Activated naive CD4-positive, alpha-beta T cell treated with anti-CD3 and anti-CD28 coated beads, Interleukin-2, amount 10 ng/mL, durations not matched to agents 7 days and 5 days (primary cell): ENCODE data around the gene EBLN1.

ENCODE experiments used
- CTCF ChIA-PET: fragments of 350-600 bp; sonication (Branson Sonifier 250); formaldehyde crosslinking; loops from one replicate; lab custom pipeline; 2021; ENCODE audit warnings: antibody characterized with exemption; lab: Charles Lee
- DNase-seq: peaks from one replicate; pipeline ENCODE4 v3.0.0-alpha.2; 2020
- H3K27ac Mint-ChIP-seq: one replicate; pipeline ENCODE4 v1.8.0; 2021; ENCODE audit warnings: mild to moderate bottlenecking, moderate library complexity, mixed read lengths
- H3K27me3 Mint-ChIP-seq: one replicate; pipeline ENCODE4 v1.8.0; 2021; ENCODE audit warnings: mild to moderate bottlenecking, mixed read lengths
- H3K36me3 Mint-ChIP-seq: one replicate; pipeline ENCODE4 v1.8.0; 2021; ENCODE audit warnings: mixed read lengths
- H3K4me1 Mint-ChIP-seq: one replicate; pipeline ENCODE4 v1.8.0; 2021; ENCODE audit warnings: mixed read lengths
- H3K4me3 Mint-ChIP-seq: one replicate; pipeline ENCODE4 v1.8.0; 2021; ENCODE audit warnings: mild to moderate bottlenecking, moderate library complexity, mixed read lengths
- H3K9me3 Mint-ChIP-seq: one replicate; pipeline ENCODE4 v1.8.0; 2021; ENCODE audit warnings: mixed read lengths

EBLN1 gene

GRCh38 chr10:22210267-22210666 lies 7.5 kb downstream of the EBLN1 start:
- H3K36me3 Mint-ChIP-seq = no peaks in the 10 kb centered on the region
- H3K27ac Mint-ChIP-seq = no peak overlapping the region
- peaks cover 4% of the 10 kb centered on the region for H3K4me1 Mint-ChIP-seq
- no peak overlapping the region for H3K4me3 Mint-ChIP-seq
- CTCF ChIA-PET = no interaction called here
- H3K9me3 Mint-ChIP-seq = no peaks in the 10 kb centered on the region
- H3K27me3 Mint-ChIP-seq = peaks cover 19% of the 10 kb centered on the region
- no peak for DNase-seq

GRCh38 chr10:22193945-22194344 lies 23.9 kb downstream of the EBLN1 start:
- Mint-ChIP-seq H3K4me1 (no peaks in the 10 kb centered on the region), H3K4me3 (no peak overlapping the region), H3K9me3 (no peaks in the 10 kb centered on the region), H3K36me3 (no peaks in the 10 kb centered on the region), H3K27me3 (peaks cover 8% of the 10 kb centered on the region), H3K27ac (no peak overlapping the region)
- DNase-seq = no peak
- CTCF ChIA-PET = no interaction called here

GRCh38 chr10:22185586-22185985 lies 32.2 kb downstream of the EBLN1 start:
- no peak for DNase-seq
- H3K27me3 Mint-ChIP-seq = peaks cover 10% of the 10 kb centered on the region
- H3K4me1 Mint-ChIP-seq = no peaks in the 10 kb centered on the region
- H3K36me3 Mint-ChIP-seq = no peaks in the 10 kb centered on the region
- no peak overlapping the region for H3K27ac Mint-ChIP-seq
- CTCF ChIA-PET = interaction anchor here (1.4 kb wide), 1 partner anchor 187 kb away, joined by 3 read pairs; no protein-coding TSS in a partner anchor
- H3K9me3 Mint-ChIP-seq = peaks cover under 1% of the 10 kb centered on the region
- H3K4me3 Mint-ChIP-seq = no peak overlapping the region

- peaks cover 3% of the 10 kb centered on the region for H3K9me3 Mint-ChIP-seq
- CTCF ChIA-PET = no interaction called here
- peaks cover 14% of the 10 kb centered on the region for H3K27me3 Mint-ChIP-seq
- H3K4me1 Mint-ChIP-seq = no peaks in the 10 kb centered on the region
- no peaks in the 10 kb centered on the region for H3K36me3 Mint-ChIP-seq
- no peak for DNase-seq
- H3K4me3 Mint-ChIP-seq = no peak overlapping the region
- H3K27ac Mint-ChIP-seq = no peak overlapping the region
Measured at GRCh38 chr10:22183771-22184461, 33.9 kb downstream of the EBLN1 start.

GRCh38 chr10:22180724-22181123 lies 37.1 kb downstream of the EBLN1 start:
- H3K4me1 Mint-ChIP-seq = no peaks in the 10 kb centered on the region
- peaks cover 14% of the 10 kb centered on the region for H3K27me3 Mint-ChIP-seq
- no peaks in the 10 kb centered on the region for H3K36me3 Mint-ChIP-seq
- peaks cover 3% of the 10 kb centered on the region for H3K9me3 Mint-ChIP-seq
- DNase-seq = no peak
- no peak overlapping the region for H3K27ac Mint-ChIP-seq
- no peak overlapping the region for H3K4me3 Mint-ChIP-seq
- CTCF ChIA-PET = no interaction called here

GRCh38 chr10:22174442-22174841 lies 43.4 kb downstream of the EBLN1 start:
- no peaks in the 10 kb centered on the region for H3K4me1 Mint-ChIP-seq
- no peaks in the 10 kb centered on the region for H3K27me3 Mint-ChIP-seq
- no peak for DNase-seq

GRCh38 chr10:22171131-22171530 lies 46.7 kb downstream of the EBLN1 start:
- H3K27me3 Mint-ChIP-seq = no peaks in the 10 kb centered on the region

More at GRCh38 chr10:22174442-22174841, 43.4 kb downstream of the EBLN1 start:
- no peak overlapping the region for H3K4me3 Mint-ChIP-seq
- no peaks in the 10 kb centered on the region for H3K36me3 Mint-ChIP-seq
- H3K27ac Mint-ChIP-seq = no peak overlapping the region
- CTCF ChIA-PET = no interaction called here
- peaks cover 2% of the 10 kb centered on the region for H3K9me3 Mint-ChIP-seq

GRCh38 chr10:22170582-22170981 lies 47.2 kb downstream of the EBLN1 start:
- CTCF ChIA-PET = no interaction called here
- Mint-ChIP-seq H3K36me3 (no peaks in the 10 kb centered on the region), H3K4me3 (no peak overlapping the region), H3K27me3 (no peaks in the 10 kb centered on the region), H3K27ac (no peak overlapping the region), H3K9me3 (peaks cover 5% of the 10 kb centered on the region), H3K4me1 (peaks cover 8% of the 10 kb centered on the region)
- DNase-seq = no peak

More at GRCh38 chr10:22171131-22171530, 46.7 kb downstream of the EBLN1 start:
- CTCF ChIA-PET = no interaction called here
- H3K36me3 Mint-ChIP-seq = no peaks in the 10 kb centered on the region
- H3K9me3 Mint-ChIP-seq = peaks cover 5% of the 10 kb centered on the region
- DNase-seq = no peak
- H3K4me3 Mint-ChIP-seq = no peak overlapping the region
- peaks cover 8% of the 10 kb centered on the region for H3K4me1 Mint-ChIP-seq
- H3K27ac Mint-ChIP-seq = no peak overlapping the region

- no peak for DNase-seq
- Mint-ChIP-seq H3K4me3 (no peak overlapping the region), H3K27me3 (no peaks in the 10 kb centered on the region), H3K27ac (no peak overlapping the region), H3K36me3 (no peaks in the 10 kb centered on the region), H3K4me1 (peaks cover 8% of the 10 kb centered on the region), H3K9me3 (no peaks in the 10 kb centered on the region)
- CTCF ChIA-PET = no interaction called here
Measured at GRCh38 chr10:22159979-22160378, 57.8 kb downstream of the EBLN1 start.

- no peak for DNase-seq
- no peaks in the 10 kb centered on the region for H3K27me3 Mint-ChIP-seq
- no peaks in the 10 kb centered on the region for H3K36me3 Mint-ChIP-seq
- no peak overlapping the region for H3K27ac Mint-ChIP-seq
- CTCF ChIA-PET = no interaction called here
- H3K4me1 Mint-ChIP-seq = peaks cover 8% of the 10 kb centered on the region
- H3K9me3 Mint-ChIP-seq = no peaks in the 10 kb centered on the region
- H3K4me3 Mint-ChIP-seq = peak overlapping the region; percentile 39
Measured at GRCh38 chr10:22159180-22159579, 58.6 kb downstream of the EBLN1 start.
